Measurements from ENCODE around the gene POLR1D. TPM values are rescaled to one million over a fixed set of nuclear protein-coding genes. Genes with fewer than 3 reads are reported as not detected.
"Not testable (repeated sequence)": the region's sequence is repeated elsewhere in the genome, so short reads cannot be mapped to it uniquely, and the experiment has no call there.

Gene POLR1D
- total and polyA plus RNA-seq, 2 experiments from 2014 or later = 177 to 197 TPM

DNA sequence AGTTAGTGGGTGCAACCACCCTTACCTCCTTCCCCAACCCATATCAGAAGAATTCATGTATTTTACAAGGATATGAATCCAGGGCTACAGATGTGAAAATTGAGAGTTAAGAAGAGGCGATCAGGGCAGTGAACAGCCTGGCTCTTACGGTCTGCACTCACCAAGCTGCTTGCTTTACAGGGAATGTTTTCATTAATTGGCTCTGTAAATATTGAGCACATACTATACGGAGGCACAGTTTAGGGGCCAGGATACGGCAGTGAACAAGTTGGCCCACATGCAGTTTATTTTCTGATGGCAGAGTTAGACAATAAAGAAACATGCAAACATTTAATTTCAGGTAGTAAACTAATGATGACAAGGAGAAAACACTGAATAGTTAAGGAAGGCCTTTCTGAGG, 6.4 kb downstream of the POLR1D start (continued):
- TF ChIP-seq, protein P1, sequence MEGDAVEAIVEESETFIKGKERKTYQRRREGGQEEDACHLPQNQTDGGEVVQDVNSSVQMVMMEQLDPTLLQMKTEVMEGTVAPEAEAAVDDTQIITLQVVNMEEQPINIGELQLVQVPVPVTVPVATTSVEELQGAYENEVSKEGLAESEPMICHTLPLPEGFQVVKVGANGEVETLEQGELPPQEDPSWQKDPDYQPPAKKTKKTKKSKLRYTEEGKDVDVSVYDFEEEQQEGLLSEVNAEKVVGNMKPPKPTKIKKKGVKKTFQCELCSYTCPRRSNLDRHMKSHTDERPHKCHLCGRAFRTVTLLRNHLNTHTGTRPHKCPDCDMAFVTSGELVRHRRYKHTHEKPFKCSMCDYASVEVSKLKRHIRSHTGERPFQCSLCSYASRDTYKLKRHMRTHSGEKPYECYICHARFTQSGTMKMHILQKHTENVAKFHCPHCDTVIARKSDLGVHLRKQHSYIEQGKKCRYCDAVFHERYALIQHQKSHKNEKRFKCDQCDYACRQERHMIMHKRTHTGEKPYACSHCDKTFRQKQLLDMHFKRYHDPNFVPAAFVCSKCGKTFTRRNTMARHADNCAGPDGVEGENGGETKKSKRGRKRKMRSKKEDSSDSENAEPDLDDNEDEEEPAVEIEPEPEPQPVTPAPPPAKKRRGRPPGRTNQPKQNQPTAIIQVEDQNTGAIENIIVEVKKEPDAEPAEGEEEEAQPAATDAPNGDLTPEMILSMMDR (conservative IDR thresholded peaks at IDR 0.05; ENCODE audit: low read depth in 2 of 2) = no peak
- TF ChIP-seq EZH2phosphoT487 (IDR thresholded peaks at IDR 0.05; ENCODE audit: unreplicated experiment) = no peak
- TF ChIP-seq JUNB (IDR thresholded peaks at IDR 0.05; ENCODE audit: unreplicated experiment) = no peak
- TF ChIP-seq ETS1 (IDR thresholded peaks at IDR 0.05) = no peak
- no peak for TF ChIP-seq ZNF331 (CRISPR knock-in tag; IDR thresholded peaks at IDR 0.05; ENCODE audit: low read depth)
- TF ChIP-seq ZNF114 (CRISPR knock-in tag; IDR thresholded peaks at IDR 0.05) = no peak
- TF ChIP-seq CREB1 (CRISPR knock-in tag; IDR thresholded peaks at IDR 0.05; ENCODE audit: low read depth) = no peak
- TF ChIP-seq EZH2 (IDR thresholded peaks at IDR 0.05; ENCODE audit: low read depth, unreplicated experiment) = no peak

GRCh38 chr13:27628766-27629165, 7.1 kb downstream of the POLR1D start:
- H3F3A ChIP-seq (replicated peaks; ENCODE audit: low read depth); H3K9me3 Mint-ChIP-seq; H3K27me3 Mint-ChIP-seq (ENCODE audit: insufficient read depth, low read depth, poor library complexity); H3K4me3 ChIP-seq; H3K27ac ChIP-seq (ENCODE audit: low read depth); DNase-seq (ENCODE audit: low spot score); H3K4me2 ChIP-seq; H3K4me3 Mint-ChIP-seq; H3K27me3 ChIP-seq (ENCODE audit: insufficient read depth); ATAC-seq; H3K9me2 ChIP-seq (ENCODE audit: insufficient read depth); H3K36me3 ChIP-seq (ENCODE audit: insufficient read depth); H2AFZ ChIP-seq; H3K27ac Mint-ChIP-seq: not testable (repeated sequence)
- Histone ChIP-seq H3K4me1 (ENCODE audit: insufficient read depth) (peaks cover 21% of the 10 kb centered on the region; the same call in 1 of the 2 replicates), H3K79me2 (replicated peaks; ENCODE audit: insufficient read depth) (peaks cover 90% of the 10 kb centered on the region), H4K20me1 (replicated peaks; ENCODE audit: insufficient read depth) (peaks cover 36% of the 10 kb centered on the region)
- Mint-ChIP-seq H3K4me1 (peaks cover 21% of the 10 kb centered on the region), H3K36me3 (ENCODE audit: low read depth) (peaks cover 22% of the 10 kb centered on the region)

DNA sequence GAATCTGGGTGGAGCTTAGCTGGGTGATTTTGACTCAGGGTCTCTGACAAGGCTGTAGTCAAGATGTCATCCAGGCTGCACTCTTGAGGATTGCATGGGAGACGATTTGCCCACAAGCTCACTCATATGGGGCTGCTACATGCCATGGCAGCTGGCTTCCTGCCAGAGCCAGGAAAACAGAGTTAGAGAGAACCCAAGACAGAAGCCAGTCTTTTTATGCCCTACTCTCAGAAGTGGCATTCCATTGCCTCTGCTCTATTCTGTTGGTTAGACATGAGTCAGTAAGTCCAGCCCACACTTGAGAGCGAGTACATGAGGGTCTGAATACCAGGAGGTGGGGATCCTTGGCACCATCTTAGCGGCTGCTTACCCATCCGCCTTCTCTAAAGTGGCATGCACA, 9.5 kb downstream of the POLR1D start:
- Mint-ChIP-seq H3K27me3 (ENCODE audit: insufficient read depth, low read depth, poor library complexity) (peaks cover 2% of the 10 kb centered on the region), H3K27ac (no peak overlapping the region), H3K9me3 (no peaks in the 10 kb centered on the region), H3K36me3 (ENCODE audit: low read depth) (peaks cover 3% of the 10 kb centered on the region; the same call in 2 of the 3 replicates), H3K4me3 (no peak overlapping the region), H3K4me1 (peaks cover 5% of the 10 kb centered on the region)
- Histone ChIP-seq H4K20me1 (replicated peaks; ENCODE audit: insufficient read depth) (peaks cover 24% of the 10 kb centered on the region), H3F3A (replicated peaks; ENCODE audit: low read depth) (peaks cover 3% of the 10 kb centered on the region; the same call in 1 of the 2 replicates), H3K9me2 (ENCODE audit: insufficient read depth) (no peaks in the 10 kb centered on the region), H3K4me3 (no peak overlapping the region), H3K79me2 (replicated peaks; ENCODE audit: insufficient read depth) (peaks cover 80% of the 10 kb centered on the region), H3K27me3 (ENCODE audit: insufficient read depth) (no peaks in the 10 kb centered on the region), H3K27ac (ENCODE audit: low read depth) (no peak overlapping the region), H3K4me1 (ENCODE audit: insufficient read depth) (0 out of 2 replicates have a peak, but pooled peaks cover under 1% of the 10 kb centered on the region), H3K4me2 (no peak overlapping the region), H3K36me3 (ENCODE audit: insufficient read depth) (no peaks in the 10 kb centered on the region; the same call in 1 of the 2 replicates), H2AFZ (no peak overlapping the region)
- DNase-seq (ENCODE audit: low spot score) (no peak), ATAC-seq (no peak)
- TF ChIP-seq STAT1 (IDR thresholded peaks at IDR 0.05; ENCODE audit: unreplicated experiment) (no peak), CREB1 (CRISPR knock-in tag; IDR thresholded peaks at IDR 0.05; ENCODE audit: low read depth) (no peak)
- TF ChIP-seq, protein P2, sequence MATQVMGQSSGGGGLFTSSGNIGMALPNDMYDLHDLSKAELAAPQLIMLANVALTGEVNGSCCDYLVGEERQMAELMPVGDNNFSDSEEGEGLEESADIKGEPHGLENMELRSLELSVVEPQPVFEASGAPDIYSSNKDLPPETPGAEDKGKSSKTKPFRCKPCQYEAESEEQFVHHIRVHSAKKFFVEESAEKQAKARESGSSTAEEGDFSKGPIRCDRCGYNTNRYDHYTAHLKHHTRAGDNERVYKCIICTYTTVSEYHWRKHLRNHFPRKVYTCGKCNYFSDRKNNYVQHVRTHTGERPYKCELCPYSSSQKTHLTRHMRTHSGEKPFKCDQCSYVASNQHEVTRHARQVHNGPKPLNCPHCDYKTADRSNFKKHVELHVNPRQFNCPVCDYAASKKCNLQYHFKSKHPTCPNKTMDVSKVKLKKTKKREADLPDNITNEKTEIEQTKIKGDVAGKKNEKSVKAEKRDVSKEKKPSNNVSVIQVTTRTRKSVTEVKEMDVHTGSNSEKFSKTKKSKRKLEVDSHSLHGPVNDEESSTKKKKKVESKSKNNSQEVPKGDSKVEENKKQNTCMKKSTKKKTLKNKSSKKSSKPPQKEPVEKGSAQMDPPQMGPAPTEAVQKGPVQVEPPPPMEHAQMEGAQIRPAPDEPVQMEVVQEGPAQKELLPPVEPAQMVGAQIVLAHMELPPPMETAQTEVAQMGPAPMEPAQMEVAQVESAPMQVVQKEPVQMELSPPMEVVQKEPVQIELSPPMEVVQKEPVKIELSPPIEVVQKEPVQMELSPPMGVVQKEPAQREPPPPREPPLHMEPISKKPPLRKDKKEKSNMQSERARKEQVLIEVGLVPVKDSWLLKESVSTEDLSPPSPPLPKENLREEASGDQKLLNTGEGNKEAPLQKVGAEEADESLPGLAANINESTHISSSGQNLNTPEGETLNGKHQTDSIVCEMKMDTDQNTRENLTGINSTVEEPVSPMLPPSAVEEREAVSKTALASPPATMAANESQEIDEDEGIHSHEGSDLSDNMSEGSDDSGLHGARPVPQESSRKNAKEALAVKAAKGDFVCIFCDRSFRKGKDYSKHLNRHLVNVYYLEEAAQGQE (IDR thresholded peaks at IDR 0.05; ENCODE audit: unreplicated experiment) = no peak

Measured in GM23338 (cell line).